HCT116 (cell line): Measurements from ENCODE around the gene SLC16A13.

Experiments used
- ELF1 ChIP-seq: IDR thresholded peaks from 2 replicates; pipeline ENCODE4 v1.6.1; 2012; ENCODE audit warnings: low read depth, borderline replicate concordance
- EZH2 ChIP-seq: fragments of 200-600 bp; sonication (generic); IDR thresholded peaks from 2 replicates; pipeline ENCODE4 v1.6.1; 2017; ENCODE audit warnings: antibody characterized with exemption, mixed run types
- EZH2phosphoT487 ChIP-seq: fragments of 200-600 bp; IDR thresholded peaks from 2 replicates; pipeline ENCODE4 v1.6.1; 2018; ENCODE audit warnings: antibody characterized with exemption, borderline replicate concordance
- POLR2A ChIP-seq: IDR thresholded peaks from 2 replicates; pipeline ENCODE4 v1.7.0; 2011; ENCODE audit warnings: borderline replicate concordance; ENCODE audit not compliant: insufficient read depth, insufficient read length; ENCODE audit errors: extremely low read depth
- SIN3A ChIP-seq: IDR thresholded peaks from 2 replicates; pipeline ENCODE4 v1.6.1; 2012; ENCODE audit warnings: low read depth
- SP1 ChIP-seq: IDR thresholded peaks from 2 replicates; pipeline ENCODE4 v1.6.1; 2012; ENCODE audit warnings: low read depth
- SRF ChIP-seq: IDR thresholded peaks from 2 replicates; pipeline ENCODE4 v1.6.1; 2012; ENCODE audit warnings: low read depth
- TCF7L2 ChIP-seq: IDR thresholded peaks from 2 replicates; pipeline ENCODE4 v1.7.0; 2011; ENCODE audit warnings: borderline replicate concordance, inconsistent platforms; ENCODE audit not compliant: insufficient read depth, insufficient read length; ENCODE audit errors: extremely low read depth
- ZNF274 ChIP-seq: fragments of 200-500 bp; sonication (Bioruptor generic); IDR thresholded peaks from 2 replicates; pipeline ENCODE4 v1.6.1; 2014; ENCODE audit warnings: mild to moderate bottlenecking, low read depth, low read length, inconsistent platforms
- TF ChIP-seq, protein P1 (sequence below), 3 experiments: fragments of 200-600 bp in 1 of 3; sonication (generic) in 1 of 3; IDR thresholded peaks in 2 of 3; conservative IDR thresholded peaks in 1 of 3; 2 replicates each; pipeline ENCODE4 v1.5.1; 2012 to 2017; ENCODE audit warnings: low read depth in 2 of 3, low read length in 2 of 3, antibody characterized with exemption in 1 of 3, borderline replicate concordance in 1 of 3, control low read depth in 1 of 3, mild to moderate bottlenecking in 1 of 3, mixed read lengths in 1 of 3, mixed run types in 1 of 3, moderate library complexity in 1 of 3; ENCODE audit not compliant: insufficient read depth in 1 of 3
- TF ChIP-seq, protein P2 (sequence below): IDR thresholded peaks from 2 replicates; pipeline ENCODE4 v1.6.1; 2012
- TF ChIP-seq, protein P3 (sequence below): IDR thresholded peaks from 2 replicates; pipeline ENCODE4 v1.6.1; 2011; ENCODE audit warnings: mild to moderate bottlenecking, low read length, moderate library complexity; ENCODE audit not compliant: insufficient replicate concordance; ENCODE audit errors: extremely low read depth
- TF ChIP-seq, protein P4 (sequence below): IDR thresholded peaks from 2 replicates; pipeline ENCODE4 v1.6.1; 2012

DNA sequence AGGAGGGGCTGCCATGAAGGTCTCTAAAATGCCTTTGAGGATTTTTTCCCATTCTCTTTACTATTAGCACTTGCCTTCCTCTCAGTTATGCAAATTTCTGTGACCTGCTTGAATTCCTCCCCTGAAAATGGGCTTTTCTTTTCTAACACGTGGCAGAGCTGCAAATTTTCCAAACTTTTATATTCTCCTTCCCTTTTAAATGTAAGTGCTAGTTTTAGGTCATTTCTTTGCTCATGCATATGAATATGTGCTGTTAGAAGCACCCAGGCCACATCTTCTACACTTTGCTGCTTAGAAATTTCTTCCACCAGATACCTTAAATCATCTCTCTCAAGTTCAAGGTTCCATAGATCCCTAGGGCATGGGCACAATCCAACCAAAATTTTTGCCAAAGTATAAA is 32.5 kb downstream of the SLC16A13 start:
- TF ChIP-seq, protein P1, sequence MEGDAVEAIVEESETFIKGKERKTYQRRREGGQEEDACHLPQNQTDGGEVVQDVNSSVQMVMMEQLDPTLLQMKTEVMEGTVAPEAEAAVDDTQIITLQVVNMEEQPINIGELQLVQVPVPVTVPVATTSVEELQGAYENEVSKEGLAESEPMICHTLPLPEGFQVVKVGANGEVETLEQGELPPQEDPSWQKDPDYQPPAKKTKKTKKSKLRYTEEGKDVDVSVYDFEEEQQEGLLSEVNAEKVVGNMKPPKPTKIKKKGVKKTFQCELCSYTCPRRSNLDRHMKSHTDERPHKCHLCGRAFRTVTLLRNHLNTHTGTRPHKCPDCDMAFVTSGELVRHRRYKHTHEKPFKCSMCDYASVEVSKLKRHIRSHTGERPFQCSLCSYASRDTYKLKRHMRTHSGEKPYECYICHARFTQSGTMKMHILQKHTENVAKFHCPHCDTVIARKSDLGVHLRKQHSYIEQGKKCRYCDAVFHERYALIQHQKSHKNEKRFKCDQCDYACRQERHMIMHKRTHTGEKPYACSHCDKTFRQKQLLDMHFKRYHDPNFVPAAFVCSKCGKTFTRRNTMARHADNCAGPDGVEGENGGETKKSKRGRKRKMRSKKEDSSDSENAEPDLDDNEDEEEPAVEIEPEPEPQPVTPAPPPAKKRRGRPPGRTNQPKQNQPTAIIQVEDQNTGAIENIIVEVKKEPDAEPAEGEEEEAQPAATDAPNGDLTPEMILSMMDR (IDR thresholded peaks at IDR 0.05 in 2 of 3, conservative IDR thresholded peaks at IDR 0.05 in 1 of 3; ENCODE audit: borderline replicate concordance in 1 of 3, insufficient read depth in 1 of 3, low read depth in 2 of 3, low read length in 2 of 3): no peak
- TF ChIP-seq POLR2A (no peak), ZNF274 (no peak), SP1 (no peak), SRF (no peak), SIN3A (no peak), EZH2 (no peak), TCF7L2 (no peak), EZH2phosphoT487 (no peak), ELF1 (no peak)
- TF ChIP-seq, protein P2, sequence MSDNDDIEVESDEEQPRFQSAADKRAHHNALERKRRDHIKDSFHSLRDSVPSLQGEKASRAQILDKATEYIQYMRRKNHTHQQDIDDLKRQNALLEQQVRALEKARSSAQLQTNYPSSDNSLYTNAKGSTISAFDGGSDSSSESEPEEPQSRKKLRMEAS: no peak
- TF ChIP-seq, protein P3, sequence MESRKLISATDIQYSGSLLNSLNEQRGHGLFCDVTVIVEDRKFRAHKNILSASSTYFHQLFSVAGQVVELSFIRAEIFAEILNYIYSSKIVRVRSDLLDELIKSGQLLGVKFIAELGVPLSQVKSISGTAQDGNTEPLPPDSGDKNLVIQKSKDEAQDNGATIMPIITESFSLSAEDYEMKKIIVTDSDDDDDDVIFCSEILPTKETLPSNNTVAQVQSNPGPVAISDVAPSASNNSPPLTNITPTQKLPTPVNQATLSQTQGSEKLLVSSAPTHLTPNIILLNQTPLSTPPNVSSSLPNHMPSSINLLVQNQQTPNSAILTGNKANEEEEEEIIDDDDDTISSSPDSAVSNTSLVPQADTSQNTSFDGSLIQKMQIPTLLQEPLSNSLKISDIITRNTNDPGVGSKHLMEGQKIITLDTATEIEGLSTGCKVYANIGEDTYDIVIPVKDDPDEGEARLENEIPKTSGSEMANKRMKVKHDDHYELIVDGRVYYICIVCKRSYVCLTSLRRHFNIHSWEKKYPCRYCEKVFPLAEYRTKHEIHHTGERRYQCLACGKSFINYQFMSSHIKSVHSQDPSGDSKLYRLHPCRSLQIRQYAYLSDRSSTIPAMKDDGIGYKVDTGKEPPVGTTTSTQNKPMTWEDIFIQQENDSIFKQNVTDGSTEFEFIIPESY: no peak
- TF ChIP-seq, protein P4, sequence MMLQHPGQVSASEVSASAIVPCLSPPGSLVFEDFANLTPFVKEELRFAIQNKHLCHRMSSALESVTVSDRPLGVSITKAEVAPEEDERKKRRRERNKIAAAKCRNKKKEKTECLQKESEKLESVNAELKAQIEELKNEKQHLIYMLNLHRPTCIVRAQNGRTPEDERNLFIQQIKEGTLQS: no peak
